Keratinocyte (primary cell): ENCODE measurements around the gene C22orf15. TPM values are rescaled to one million over a fixed set of nuclear protein-coding genes. Genes with fewer than 3 reads are reported as not detected.

Source experiments
- DNase-seq: peaks from one replicate; pipeline ENCODE4 v3.0.0-alpha.2; 2011; ENCODE audit warnings: low read depth, missing footprints, low spot score
- FAIRE-seq: peaks from 2 replicates; lab custom pipeline; 2011; peaks lifted over from hg19 to GRCh38; lab: Jason Lieb, UNC
- H2AFZ ChIP-seq: 2 replicates; pipeline ENCODE4 v1.6.0; 2012; ENCODE audit warnings: low read length, control low read depth, inconsistent platforms; ENCODE audit not compliant: control insufficient read depth
- H3K27ac ChIP-seq: 2 replicates; pipeline ENCODE4 v1.5.1; 2011; ENCODE audit warnings: low read length; ENCODE audit not compliant: control insufficient read depth, insufficient read depth
- H3K27me3 ChIP-seq: 3 replicates; pipeline ENCODE4 v1.6.0; 2011; ENCODE audit warnings: low read length; ENCODE audit not compliant: control insufficient read depth, insufficient read depth; ENCODE audit errors: extremely low read depth
- H3K36me3 ChIP-seq, 2 experiments: 2 replicates in 1 of 2; 3 replicates in 1 of 2; pipeline ENCODE4 v1.5.1; 2011; ENCODE audit warnings: low read length in 2 of 2, mild to moderate bottlenecking in 1 of 2; ENCODE audit not compliant: control insufficient read depth in 2 of 2, insufficient read depth in 2 of 2; ENCODE audit errors: extremely low read depth in 1 of 2
- H3K4me1 ChIP-seq: 3 replicates; pipeline ENCODE4 v1.5.1; 2011; ENCODE audit warnings: low read length; ENCODE audit not compliant: control insufficient read depth, insufficient read depth; ENCODE audit errors: extremely low read depth
- H3K4me2 ChIP-seq: 3 replicates; pipeline ENCODE4 v1.6.0; 2011; ENCODE audit warnings: low read depth, low read length; ENCODE audit not compliant: control insufficient read depth, insufficient read depth; ENCODE audit errors: extremely low read depth
- H3K4me3 ChIP-seq, 3 experiments: fragments of 200-600 bp in 1 of 3; sonication (generic) in 1 of 3; 2 replicates in 2 of 3; 3 replicates in 1 of 3; pipeline ENCODE4 v1.5.1; 2011 to 2016; ENCODE audit warnings: low read length in 3 of 3, mild to moderate bottlenecking in 3 of 3, control low read depth in 2 of 3, inconsistent platforms in 1 of 3, low read depth in 1 of 3, mixed read lengths in 1 of 3, mixed run types in 1 of 3, moderate library complexity in 1 of 3; ENCODE audit not compliant: control insufficient read depth in 2 of 3, insufficient read depth in 2 of 3; ENCODE audit errors: extremely low read depth in 1 of 3
- H3K79me2 ChIP-seq: 2 replicates; pipeline ENCODE4 v1.6.0; 2012; ENCODE audit warnings: low read length; ENCODE audit not compliant: control insufficient read depth, insufficient read depth
- H3K9ac ChIP-seq: 3 replicates; pipeline ENCODE4 v1.6.0; 2011; ENCODE audit warnings: low read length; ENCODE audit not compliant: control insufficient read depth, insufficient read depth; ENCODE audit errors: extremely low read depth
- H3K9me1 ChIP-seq: 3 replicates; pipeline ENCODE4 v1.6.0; 2011; ENCODE audit warnings: low read length; ENCODE audit not compliant: control insufficient read depth, insufficient read depth; ENCODE audit errors: extremely low read depth
- H3K9me3 ChIP-seq: 2 replicates; pipeline ENCODE4 v1.5.1; 2012; ENCODE audit warnings: low read depth, low read length; ENCODE audit not compliant: control insufficient read depth
- H4K20me1 ChIP-seq: 3 replicates; pipeline ENCODE4 v1.6.0; 2011; ENCODE audit warnings: low read length; ENCODE audit not compliant: control insufficient read depth, insufficient read depth; ENCODE audit errors: extremely low read depth
- EZH2 ChIP-seq: IDR thresholded peaks from one replicate; pipeline ENCODE4 v1.6.1; 2012; ENCODE audit warnings: inconsistent platforms, mild to moderate bottlenecking, low read length, moderate library complexity
- dilution Hi-C: fragments of 300-500 bp; cut with MboI; formaldehyde crosslinking; loops from one replicate; pipeline ENCODE4 v1.7.0; 2020; ENCODE audit warnings: low sequenced_read_pairs; ENCODE audit not compliant: extremely low pct_ligation_motif_present
- polyA plus RNA-seq, 5 experiments: library from polyadenylated mRNA; depleted of rRNA in 3 of 5; stranded (reverse) in 3 of 5; stranded (forward) in 1 of 5; unstranded in 1 of 5; fragments of >200 nt; gene quantifications; 1 replicate in 1 of 5; 2 replicates in 3 of 5; 3 replicates in 1 of 5; pipeline versions ENCODE4 v1.2.1 to v1.2.3, GENCODE V29; 2011 to 2012; ENCODE audit warnings: missing spikeins in 2 of 5, low read depth in 1 of 5, low replicate concordance in 1 of 5
- TF ChIP-seq, protein P1 (sequence below), 3 experiments: IDR thresholded peaks in 1 of 3; conservative IDR thresholded peaks in 1 of 3; optimal IDR thresholded peaks in 1 of 3; 2 replicates in 2 of 3; 3 replicates in 1 of 3; pipeline versions ENCODE3 to v1.5.1; 2011; ENCODE audit warnings: low read length in 3 of 3, mild to moderate bottlenecking in 3 of 3, moderate library complexity in 2 of 3, control low read depth in 1 of 3, inconsistent platforms in 1 of 3; ENCODE audit not compliant: insufficient read depth in 2 of 3; ENCODE audit errors: extremely low read depth in 1 of 3

The C22orf15 gene
- polyA plus RNA-seq, 1 donor (not counting 4 experiments of a cell fraction or from before 2014, with no cell fraction given) = not detected

DNA sequence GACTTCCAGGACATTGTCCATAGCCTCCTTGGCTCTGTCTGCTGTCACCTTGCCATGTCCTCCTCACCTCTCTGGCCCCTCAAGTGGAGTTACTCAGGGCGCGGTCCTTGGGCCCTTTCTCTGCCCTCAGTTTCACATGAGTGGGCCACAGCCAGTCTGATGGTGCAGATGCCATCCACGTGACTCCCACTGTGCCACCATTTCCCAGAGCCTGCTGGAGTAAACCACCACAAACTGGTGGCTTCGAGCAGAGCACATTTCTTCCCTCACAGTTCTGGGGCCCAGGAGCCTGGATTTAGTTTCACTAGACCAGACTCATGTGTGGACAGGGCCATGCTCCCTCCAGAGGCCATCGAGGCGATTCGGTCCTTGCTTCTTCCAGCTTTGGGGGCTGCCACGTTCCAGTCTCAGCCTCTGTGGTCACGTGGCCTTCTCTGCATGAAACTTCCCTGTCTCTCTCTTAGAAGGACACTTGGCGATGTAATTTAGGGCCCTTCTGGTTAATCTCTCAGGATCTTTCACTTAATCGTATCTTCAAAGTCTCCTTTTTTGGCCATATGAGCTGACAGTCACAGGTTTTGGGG lies 38.5 kb downstream of the C22orf15 start:
- FAIRE-seq (no peak), DNase-seq (no peak)

DNA sequence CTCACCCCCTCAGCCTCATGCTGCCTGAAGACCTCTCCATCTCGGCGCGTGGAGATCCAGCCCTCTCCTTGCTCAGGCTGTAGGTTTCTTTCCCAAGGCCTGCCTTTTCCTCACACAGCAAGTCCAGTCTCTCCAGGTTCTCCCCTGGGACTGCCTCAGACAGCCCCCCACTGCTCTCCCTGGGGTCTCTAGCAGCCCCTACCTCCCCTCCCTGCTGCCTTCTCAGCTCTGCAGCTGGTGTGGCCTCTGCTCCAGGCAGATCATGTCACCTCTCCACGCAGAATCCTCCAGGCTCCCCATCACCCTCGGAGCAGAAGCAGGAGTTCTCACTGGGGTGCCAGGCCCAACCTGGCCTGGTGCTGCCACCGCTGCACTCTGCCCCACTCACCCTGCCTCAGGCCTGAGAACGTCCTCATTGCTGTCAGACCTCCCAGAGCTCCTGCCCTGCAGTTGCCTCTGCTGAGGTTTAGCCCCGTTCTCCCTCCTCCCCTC lies 39.1 kb downstream of the C22orf15 start:
- TF ChIP-seq, protein P1, sequence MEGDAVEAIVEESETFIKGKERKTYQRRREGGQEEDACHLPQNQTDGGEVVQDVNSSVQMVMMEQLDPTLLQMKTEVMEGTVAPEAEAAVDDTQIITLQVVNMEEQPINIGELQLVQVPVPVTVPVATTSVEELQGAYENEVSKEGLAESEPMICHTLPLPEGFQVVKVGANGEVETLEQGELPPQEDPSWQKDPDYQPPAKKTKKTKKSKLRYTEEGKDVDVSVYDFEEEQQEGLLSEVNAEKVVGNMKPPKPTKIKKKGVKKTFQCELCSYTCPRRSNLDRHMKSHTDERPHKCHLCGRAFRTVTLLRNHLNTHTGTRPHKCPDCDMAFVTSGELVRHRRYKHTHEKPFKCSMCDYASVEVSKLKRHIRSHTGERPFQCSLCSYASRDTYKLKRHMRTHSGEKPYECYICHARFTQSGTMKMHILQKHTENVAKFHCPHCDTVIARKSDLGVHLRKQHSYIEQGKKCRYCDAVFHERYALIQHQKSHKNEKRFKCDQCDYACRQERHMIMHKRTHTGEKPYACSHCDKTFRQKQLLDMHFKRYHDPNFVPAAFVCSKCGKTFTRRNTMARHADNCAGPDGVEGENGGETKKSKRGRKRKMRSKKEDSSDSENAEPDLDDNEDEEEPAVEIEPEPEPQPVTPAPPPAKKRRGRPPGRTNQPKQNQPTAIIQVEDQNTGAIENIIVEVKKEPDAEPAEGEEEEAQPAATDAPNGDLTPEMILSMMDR (optimal IDR thresholded peaks at IDR 0.05 in 1 of 3, IDR thresholded peaks at IDR 0.05 in 1 of 3, conservative IDR thresholded peaks at IDR 0.05 in 1 of 3; ENCODE audit: extremely low read depth in 1 of 3, insufficient read depth in 2 of 3, low read length in 3 of 3) = no peak
- TF ChIP-seq EZH2 = no peak
- no peak for DNase-seq
- H2AFZ ChIP-seq = no peak overlapping the region
- H3K4me2 ChIP-seq = no peak overlapping the region
- no peak for FAIRE-seq
- no peak overlapping the region for H3K27ac ChIP-seq
- H3K4me3 ChIP-seq = no peak overlapping the region
- H3K9me1 ChIP-seq = no peaks in the 10 kb centered on the region
- H3K79me2 ChIP-seq = no peaks in the 10 kb centered on the region
- no peak overlapping the region for H3K9ac ChIP-seq
- no peaks in the 10 kb centered on the region for H3K9me3 ChIP-seq
- peaks cover 41 to 43% of the 10 kb centered on the region in 2 experiments for H3K36me3 ChIP-seq
- no peaks in the 10 kb centered on the region for H4K20me1 ChIP-seq
- no peaks in the 10 kb centered on the region for H3K27me3 ChIP-seq
- no peaks in the 10 kb centered on the region for H3K4me1 ChIP-seq
- dilution Hi-C loops = no loop called here

More for the DNA sequence above, 38.5 kb downstream of the C22orf15 start:
- Histone ChIP-seq H3K27ac (no peak overlapping the region), H4K20me1 (no peaks in the 10 kb centered on the region), H3K79me2 (no peaks in the 10 kb centered on the region), H3K4me2 (no peak overlapping the region), H3K9ac (no peak overlapping the region), H3K9me1 (no peaks in the 10 kb centered on the region), H3K9me3 (no peaks in the 10 kb centered on the region), H3K27me3 (no peaks in the 10 kb centered on the region), H3K36me3 (peaks cover 45 to 46% of the 10 kb centered on the region in 2 experiments), H2AFZ (no peak overlapping the region), H3K4me3 (no peak overlapping the region), H3K4me1 (no peaks in the 10 kb centered on the region)
- dilution Hi-C loops = no loop called here
- TF ChIP-seq, protein P1 (optimal IDR thresholded peaks at IDR 0.05 in 1 of 3, IDR thresholded peaks at IDR 0.05 in 1 of 3, conservative IDR thresholded peaks at IDR 0.05 in 1 of 3; ENCODE audit: extremely low read depth in 1 of 3, insufficient read depth in 2 of 3, low read length in 3 of 3) = no peak
- no peak for TF ChIP-seq EZH2
